ENCODE results near the gene FMNL1. TPM values are rescaled to one million over a fixed set of nuclear protein-coding genes. Genes with fewer than 3 reads are reported as not detected.
"Not testable (repeated sequence)": the region's sequence is repeated elsewhere in the genome, so short reads cannot be mapped to it uniquely, and the experiment has no call there.

The FMNL1 gene
- total RNA-seq, 1 donor from 2014 or later, result 2.4 TPM

DNA sequence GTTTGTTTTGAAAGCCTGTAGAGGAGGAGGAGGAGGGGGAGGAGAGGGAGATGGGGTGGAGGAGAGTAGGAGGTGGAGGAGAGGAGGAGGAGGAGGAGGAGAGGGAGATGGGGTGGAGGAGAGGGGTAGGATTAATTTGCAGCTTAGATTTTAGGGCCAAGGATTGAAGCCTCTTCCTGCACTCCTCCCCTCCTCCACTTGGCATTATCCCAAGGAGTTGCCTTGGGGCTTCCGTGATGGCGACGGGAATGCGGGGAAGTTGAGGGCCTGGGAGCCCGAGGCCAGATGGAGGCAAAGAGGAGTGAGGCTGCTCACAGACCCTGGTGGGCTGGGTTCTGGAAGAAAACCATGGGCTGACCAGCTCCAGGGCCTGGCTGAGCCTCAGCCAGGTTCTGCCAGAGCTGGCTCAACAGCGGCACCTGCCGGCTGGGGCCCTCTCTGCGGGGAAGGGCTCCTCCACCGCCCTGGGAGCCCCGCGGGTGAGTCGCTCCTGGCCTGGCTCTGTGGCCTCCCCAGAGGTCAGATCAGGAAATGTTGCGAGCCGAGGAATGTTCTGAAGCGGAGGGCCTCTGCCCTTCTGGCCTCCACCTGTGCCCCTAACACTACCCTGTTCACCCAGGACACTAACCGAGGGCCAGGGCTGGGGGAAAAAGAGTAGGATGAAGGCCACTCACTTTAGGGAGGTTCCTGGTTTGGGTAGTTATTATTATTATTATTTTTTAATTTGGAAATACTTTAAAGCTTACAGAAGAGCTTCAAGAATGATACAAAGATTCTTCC is 23.9 kb upstream of the FMNL1 start:
- Histone ChIP-seq H3K27me3 (no peaks in the 10 kb centered on the region), H3K4me1 (peaks cover 12% of the 10 kb centered on the region), H3K36me3 (no peaks in the 10 kb centered on the region), H2AFZ (replicated peaks) (peak overlapping the region; percentile 70), H3K9ac (no peak overlapping the region), H3K4me2 (peak overlapping the region; percentile 55), H3K27ac (no peak overlapping the region), H3K9me3 (ENCODE audit: low read depth) (no peaks in the 10 kb centered on the region), H3F3A (ENCODE audit: low read depth) (peaks cover 15% of the 10 kb centered on the region), H3K79me2 (ENCODE audit: low read depth) (no peaks in the 10 kb centered on the region), H3K4me3 (no peak overlapping the region), H4K20me1 (ENCODE audit: low read depth) (no peaks in the 10 kb centered on the region)
- Mint-ChIP-seq H3K27me3 (ENCODE audit: insufficient read depth, low read depth) (peaks cover 5% of the 10 kb centered on the region), H3K4me1 (peaks cover 15% of the 10 kb centered on the region), H3K4me3 (no peak overlapping the region), H3K9me3 (no peaks in the 10 kb centered on the region), H3K36me3 (no peaks in the 10 kb centered on the region), H3K27ac (peak overlapping the region; percentile 74)
- peak; percentile 96 for DNase-seq (ENCODE audit: low spot score)
- TF ChIP-seq EZH2phosphoT487 (IDR thresholded peaks at IDR 0.05) (no peak), CTCF (IDR thresholded peaks at IDR 0.05) (peak; percentile 96)

DNA sequence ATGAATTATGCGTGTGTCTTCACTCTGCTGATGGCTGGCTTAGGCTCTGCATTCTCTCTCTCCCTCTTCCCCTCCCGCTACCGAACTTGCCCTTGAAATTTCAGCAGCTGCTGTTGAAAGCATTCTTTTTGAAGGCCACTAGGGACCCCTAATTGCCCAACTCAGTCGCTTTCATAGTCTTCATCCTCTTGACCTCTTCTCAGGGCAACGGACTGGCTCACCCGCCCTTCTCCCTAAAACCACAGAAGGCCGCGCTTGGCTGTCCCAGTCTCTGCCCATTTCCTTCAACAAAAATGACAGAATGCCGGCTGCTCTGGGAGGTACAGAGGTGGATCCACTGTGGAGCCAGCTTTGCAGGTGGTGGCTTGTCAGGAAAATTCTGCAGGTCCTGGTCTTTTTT is 21.0 kb upstream of the FMNL1 start:
- Mint-ChIP-seq H3K4me3 (no peak overlapping the region), H3K9me3 (no peaks in the 10 kb centered on the region), H3K27me3 (ENCODE audit: insufficient read depth, low read depth) (peaks cover 6% of the 10 kb centered on the region), H3K4me1 (peaks cover 15% of the 10 kb centered on the region), H3K36me3 (no peaks in the 10 kb centered on the region), H3K27ac (no peak overlapping the region)
- H3K27me3 ChIP-seq, result no peaks in the 10 kb centered on the region
- no peaks in the 10 kb centered on the region for H3K79me2 ChIP-seq (ENCODE audit: low read depth)
- H2AFZ ChIP-seq (replicated peaks), result no peak overlapping the region
- H3K9me3 ChIP-seq (ENCODE audit: low read depth), result no peaks in the 10 kb centered on the region
- no peak for DNase-seq (ENCODE audit: low spot score)
- TF ChIP-seq EZH2 (IDR thresholded peaks at IDR 0.05), result no peak
- no peak for TF ChIP-seq EZH2phosphoT487 (IDR thresholded peaks at IDR 0.05)
- TF ChIP-seq CTCF (IDR thresholded peaks at IDR 0.05), result no peak
- no peak overlapping the region for H3K27ac ChIP-seq
- peaks cover 15% of the 10 kb centered on the region for H3F3A ChIP-seq (ENCODE audit: low read depth)
- no peaks in the 10 kb centered on the region for H4K20me1 ChIP-seq (ENCODE audit: low read depth)
- H3K9ac ChIP-seq, result no peak overlapping the region
- no peaks in the 10 kb centered on the region for H3K36me3 ChIP-seq
- H3K4me1 ChIP-seq, result peaks cover 12% of the 10 kb centered on the region
- no peak overlapping the region for H3K4me3 ChIP-seq
- H3K4me2 ChIP-seq, result no peak overlapping the region

DNA sequence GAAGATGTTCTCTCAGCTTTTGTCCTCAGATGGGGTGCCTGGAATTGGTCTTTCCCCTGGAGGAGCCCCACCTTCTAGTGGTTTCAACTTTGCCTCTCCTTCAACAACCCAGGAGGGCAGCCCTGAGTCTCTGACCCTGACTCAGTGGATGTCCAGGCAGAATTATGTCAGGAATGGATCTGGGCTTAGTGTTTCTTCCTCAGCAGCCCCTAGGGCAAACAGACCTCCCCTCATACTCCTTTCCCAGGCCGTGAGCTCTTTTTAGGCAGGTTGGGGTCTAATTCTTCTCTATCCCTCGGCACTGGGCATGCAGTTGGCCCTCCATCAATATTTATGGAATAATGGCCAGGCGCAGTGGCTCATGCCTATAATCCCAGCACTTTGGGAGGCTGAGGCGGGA is 20.2 kb upstream of the FMNL1 start:
- H3K4me3 ChIP-seq, result no peak overlapping the region
- no peaks in the 10 kb centered on the region for H3K9me3 Mint-ChIP-seq
- peaks cover 15% of the 10 kb centered on the region for H3K4me1 Mint-ChIP-seq
- H3K9ac ChIP-seq, result no peak overlapping the region
- no peak overlapping the region for H3K4me3 Mint-ChIP-seq
- H3F3A ChIP-seq (ENCODE audit: low read depth), result peaks cover 13% of the 10 kb centered on the region
- no peaks in the 10 kb centered on the region for H3K9me3 ChIP-seq (ENCODE audit: low read depth)
- no peak for DNase-seq (ENCODE audit: low spot score)
- H3K79me2 ChIP-seq (ENCODE audit: low read depth), result no peaks in the 10 kb centered on the region
- peaks cover 4% of the 10 kb centered on the region for H3K27me3 Mint-ChIP-seq (ENCODE audit: insufficient read depth, low read depth)
- no peaks in the 10 kb centered on the region for H3K36me3 ChIP-seq
- no peak overlapping the region for H3K4me2 ChIP-seq
- H3K27ac Mint-ChIP-seq, result no peak overlapping the region
- no peaks in the 10 kb centered on the region for H4K20me1 ChIP-seq (ENCODE audit: low read depth)
- TF ChIP-seq EZH2phosphoT487 (IDR thresholded peaks at IDR 0.05), result no peak
- TF ChIP-seq EZH2 (IDR thresholded peaks at IDR 0.05), result no peak
- TF ChIP-seq CTCF (IDR thresholded peaks at IDR 0.05), result no peak
- peaks cover 12% of the 10 kb centered on the region for H3K4me1 ChIP-seq
- no peaks in the 10 kb centered on the region for H3K27me3 ChIP-seq
- H2AFZ ChIP-seq (replicated peaks), result no peak overlapping the region
- H3K36me3 Mint-ChIP-seq, result no peaks in the 10 kb centered on the region
- H3K27ac ChIP-seq, result no peak overlapping the region

DNA sequence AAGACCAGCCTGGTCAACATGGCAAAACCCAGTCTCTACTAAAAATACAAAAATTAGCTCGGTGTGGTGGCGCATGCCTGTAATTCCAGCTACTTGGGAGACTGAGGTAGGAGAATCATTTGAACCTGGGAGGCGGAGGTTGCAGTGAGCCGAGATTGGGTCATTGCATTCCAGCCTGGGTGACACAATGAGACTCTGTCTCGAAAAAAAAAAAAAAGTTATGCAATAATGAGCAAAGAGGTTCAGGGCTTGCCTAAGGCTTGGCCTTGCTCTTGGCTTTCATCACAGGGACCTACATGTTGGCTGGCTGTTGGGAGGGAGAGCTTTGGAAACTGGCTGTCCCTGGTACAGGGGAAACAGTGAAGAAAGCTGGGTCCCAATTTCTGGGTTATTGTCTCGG is 19.8 kb upstream of the FMNL1 start:
- not testable (repeated sequence) for H3K27ac Mint-ChIP-seq; H3K4me3 Mint-ChIP-seq; H3K4me3 ChIP-seq; H3K9ac ChIP-seq; H3K27ac ChIP-seq; H3F3A ChIP-seq (ENCODE audit: low read depth); H3K9me3 Mint-ChIP-seq; H3K79me2 ChIP-seq (ENCODE audit: low read depth); H4K20me1 ChIP-seq (ENCODE audit: low read depth); H3K27me3 Mint-ChIP-seq (ENCODE audit: insufficient read depth, low read depth); DNase-seq (ENCODE audit: low spot score); H3K4me1 ChIP-seq; H3K36me3 Mint-ChIP-seq; H3K36me3 ChIP-seq; H3K27me3 ChIP-seq; H3K4me2 ChIP-seq; H2AFZ ChIP-seq (replicated peaks); H3K9me3 ChIP-seq (ENCODE audit: low read depth)
- peaks cover 14% of the 10 kb centered on the region for H3K4me1 Mint-ChIP-seq

Measured in neural progenitor cell (in vitro differentiated cells).